ENCODE measurements around the gene TAS1R3.

The TAS1R3 gene

DNA sequence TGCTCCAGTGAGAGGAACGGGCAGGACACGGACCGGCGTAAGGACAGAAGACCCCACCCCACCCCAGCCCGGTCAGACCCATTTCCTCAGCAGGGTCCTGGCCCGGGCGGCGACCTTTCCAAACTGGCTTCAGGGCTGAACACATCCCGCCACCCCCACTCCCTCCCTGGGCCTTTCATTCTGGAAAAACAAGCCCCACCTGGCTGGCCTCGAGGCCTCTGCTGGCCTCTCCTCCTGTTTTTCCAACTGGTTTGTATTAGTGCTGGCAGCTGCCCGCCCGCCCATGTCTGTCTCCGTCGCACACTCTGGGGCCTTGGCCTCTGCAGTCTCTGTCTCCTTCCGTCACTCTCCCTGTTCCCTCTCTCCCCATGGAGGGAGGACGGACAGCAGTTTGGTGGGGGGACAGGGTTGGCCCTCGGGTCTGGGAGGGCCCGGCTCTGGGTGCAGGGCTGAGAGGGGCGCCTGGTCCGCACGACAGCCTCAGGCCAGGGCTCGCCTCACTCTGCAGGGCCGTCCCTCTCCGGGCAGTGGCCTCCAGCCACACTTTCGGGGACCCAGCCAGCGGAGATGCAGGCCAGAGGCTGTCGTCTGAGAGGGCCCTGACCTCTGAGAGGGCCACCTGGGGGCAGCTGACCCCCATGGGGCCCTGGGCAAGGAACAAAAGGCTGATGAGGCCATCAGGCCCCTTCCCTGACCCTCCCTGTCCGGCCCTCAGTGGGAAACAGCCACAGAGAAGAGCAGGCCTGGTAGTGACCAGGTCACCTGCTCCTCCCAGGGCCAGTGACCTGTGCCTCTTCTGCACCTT, 28.8 kb downstream of the TAS1R3 start:
- intact Hi-C loops (cut with DNase I) = no loop called here
- DNase-seq = peak in 1 of 10 donors; percentile 80

DNA sequence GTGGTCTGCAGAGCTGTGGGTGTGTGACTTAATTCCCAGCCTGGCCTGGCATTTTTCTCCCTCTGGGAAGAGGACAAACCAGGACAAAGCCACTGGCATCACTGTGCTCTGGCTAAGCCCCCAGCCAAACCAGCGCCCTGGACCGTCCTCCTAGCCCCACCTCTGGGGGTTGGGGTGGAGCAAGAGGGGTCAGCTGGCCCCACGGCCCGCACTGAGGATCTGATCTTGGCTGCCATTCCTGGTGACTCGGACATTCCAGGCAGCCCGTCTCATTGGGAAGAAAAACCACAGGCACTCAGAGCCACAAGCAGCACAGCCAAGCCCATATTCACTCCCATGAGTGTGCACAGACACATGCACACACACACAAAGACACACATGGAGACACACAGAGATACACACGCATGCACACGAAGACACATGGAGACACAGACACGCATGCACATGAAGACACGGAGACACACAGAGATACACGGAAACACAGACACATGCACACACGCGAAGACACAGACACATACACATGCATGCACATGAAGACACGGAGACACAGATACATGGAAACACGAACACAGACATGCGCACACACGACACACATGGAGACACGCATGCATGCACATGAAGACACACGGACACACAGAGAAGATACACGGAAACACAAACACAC, 29.6 kb downstream of the TAS1R3 start:
- intact Hi-C loops (cut with DNase I) = no loop called here
- DNase-seq = peak in 1 of 10 donors; percentile 86

DNA sequence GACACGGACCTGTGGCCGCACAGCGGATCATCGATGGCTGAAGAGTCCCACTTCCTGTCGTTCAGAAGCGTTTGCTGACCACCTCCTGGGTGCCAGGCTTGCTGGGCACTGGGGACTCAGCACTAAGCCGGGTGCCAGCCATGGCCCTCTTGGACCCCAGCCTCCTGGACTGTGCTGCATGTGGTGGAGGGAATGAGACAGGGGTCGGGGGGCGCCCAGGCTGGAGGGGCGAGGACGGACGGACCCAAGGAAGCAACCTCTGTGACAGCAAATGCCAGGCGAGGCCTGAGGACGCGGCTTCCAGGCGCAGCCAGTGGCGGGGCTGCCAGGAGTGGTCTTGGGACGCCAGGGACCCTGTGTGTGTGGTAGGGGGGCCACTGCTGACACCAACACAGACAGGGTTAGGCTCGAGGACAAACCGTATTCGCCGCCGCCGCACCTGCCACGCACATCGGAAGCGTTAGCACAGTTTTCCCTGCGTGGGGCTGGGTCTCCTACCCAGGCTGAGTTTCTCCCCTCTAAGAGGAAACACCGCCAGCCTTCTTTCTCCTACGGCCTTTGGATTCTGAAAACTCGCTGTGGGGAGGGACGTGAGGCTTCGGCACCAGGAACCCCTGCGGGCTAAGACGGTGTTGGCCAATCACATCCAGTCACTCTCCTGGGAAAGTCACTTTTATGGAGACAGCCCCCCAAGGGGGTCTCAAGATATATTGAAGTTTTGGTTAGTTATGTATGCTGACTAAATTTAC, 30.3 kb downstream of the TAS1R3 start:
- intact Hi-C loops (cut with DNase I) = no loop called here

GRCh38 chr1:1361982-1362423, 30.9 kb downstream of the TAS1R3 start:
- intact Hi-C loops (cut with DNase I) = no loop called here
- DNase-seq = peak in 1 of 10 donors; percentile 75

More for the DNA sequence above, 30.3 kb downstream of the TAS1R3 start:
- no peak for DNase-seq

GRCh38 chr1:1364266-1364665, 33.2 kb downstream of the TAS1R3 start:
- DNase-seq = peak in 1 of 10 donors; percentile 74
- intact Hi-C loops (cut with DNase I) = no loop called here

GRCh38 chr1:1365875-1366698, 35.0 kb downstream of the TAS1R3 start:
- no peak for DNase-seq
- intact Hi-C loops (cut with DNase I) = no loop called here

DNA sequence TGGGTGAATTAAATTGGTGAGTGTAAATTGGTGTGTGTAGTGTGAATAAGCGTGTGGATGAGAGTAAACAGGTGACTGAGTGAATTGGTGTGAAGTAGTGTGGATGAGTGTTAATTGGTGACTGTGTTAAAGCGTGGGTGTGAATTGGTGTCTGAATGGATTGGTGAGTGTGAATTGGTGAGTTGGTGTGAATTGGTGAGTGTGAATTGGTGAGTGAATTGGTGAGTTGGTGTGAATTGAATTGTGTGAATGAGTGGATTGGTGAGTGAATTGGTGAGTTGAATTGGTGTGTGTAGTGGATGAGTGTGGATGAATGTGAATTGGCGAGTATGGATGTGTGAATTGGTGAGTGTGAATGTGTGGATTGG, 35.6 kb downstream of the TAS1R3 start:
- no peak for DNase-seq
- intact Hi-C loops (cut with DNase I) = no loop called here

GRCh38 chr1:1367315-1367714, 36.2 kb downstream of the TAS1R3 start:
- intact Hi-C loops (cut with DNase I) = no loop called here
- DNase-seq = no peak

DNA sequence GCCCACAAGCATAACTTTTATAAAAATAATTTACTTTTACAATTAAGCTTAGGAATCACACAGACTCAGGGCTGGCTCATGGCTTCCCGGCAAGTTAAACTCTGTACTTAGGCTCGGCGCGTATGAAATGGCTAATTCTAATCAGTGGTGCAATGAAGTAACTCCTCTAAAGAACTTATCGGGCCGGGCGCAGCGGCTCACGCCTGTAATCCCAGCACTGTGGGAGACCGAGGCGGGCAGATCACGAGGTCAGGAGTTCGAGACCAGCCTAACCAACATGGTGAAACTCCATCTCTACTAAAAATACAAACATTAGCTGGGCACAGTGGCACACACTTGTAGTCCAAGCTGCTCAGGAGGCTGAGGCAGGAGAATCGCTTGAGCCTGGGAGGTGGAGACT, 39.0 kb downstream of the TAS1R3 start:
- intact Hi-C loops (cut with DNase I) = loop anchor here (10.0 kb wide), 1 partner anchor 245 kb away; no protein-coding TSS in a partner anchor
- DNase-seq = peak in 2 of 10 donors; percentile 19 to 28

DNA sequence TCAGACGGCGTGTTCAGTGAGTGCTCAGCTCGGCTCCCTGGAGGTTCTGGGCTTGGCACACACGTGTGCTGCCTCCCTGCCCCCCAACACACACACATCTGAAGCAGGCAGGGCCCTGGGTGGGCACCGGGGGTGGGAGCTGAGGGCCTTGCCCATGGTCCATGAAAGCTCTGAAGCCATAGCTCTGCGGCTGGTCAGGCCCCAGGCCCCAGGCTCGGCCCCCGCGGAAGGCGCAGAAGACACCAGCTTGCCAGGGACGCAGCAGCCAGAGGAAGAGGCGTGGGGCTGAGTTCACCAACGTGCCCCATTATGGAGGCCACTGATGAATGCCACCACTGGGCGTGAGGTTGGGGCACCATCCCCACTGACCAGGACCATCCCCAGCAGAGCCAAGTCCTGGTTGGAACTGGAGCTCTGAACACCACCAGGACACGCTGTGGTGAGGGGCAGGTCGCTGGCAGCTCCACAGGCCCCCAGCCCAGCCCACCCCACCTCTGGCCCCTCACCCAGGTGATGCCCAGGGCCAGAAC, 39.8 kb downstream of the TAS1R3 start:
- DNase-seq = peak in 2 of 10 donors; percentile 59 to 79
- intact Hi-C loops (cut with DNase I) = loop anchor here (10.0 kb wide), 1 partner anchor 246 kb away; no protein-coding TSS in a partner anchor

DNA sequence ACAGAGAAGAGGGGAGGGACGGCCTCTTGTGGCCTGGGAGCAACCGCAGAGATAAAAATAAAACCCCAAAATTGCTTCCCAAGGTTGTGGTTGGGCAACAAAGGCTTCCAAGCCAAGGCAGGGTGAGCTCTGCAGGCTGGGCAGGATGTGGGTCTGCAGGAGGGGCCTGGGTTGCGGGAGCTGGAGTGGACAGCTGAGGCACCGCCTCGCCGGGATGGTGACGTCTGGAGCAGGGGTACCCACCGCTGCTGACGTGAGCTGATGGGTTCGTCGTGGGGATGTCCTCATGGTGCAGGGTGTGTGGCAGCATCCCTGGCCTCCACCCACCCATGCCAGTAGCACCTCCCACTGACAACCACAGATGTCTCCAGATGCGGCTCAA, 40.3 kb downstream of the TAS1R3 start:
- intact Hi-C loops (cut with DNase I) = loop anchor here (10.0 kb wide), 1 partner anchor 247 kb away; no protein-coding TSS in a partner anchor
- peak in 3 of 10 donors; percentile 42 to 71 (median 48) for DNase-seq

GRCh38 chr1:1371746-1372711, 40.9 kb downstream of the TAS1R3 start:
- DNase-seq = peak in 8 of 10 donors; percentile 60 to 93 (median 68)
- intact Hi-C loops (cut with DNase I) = loop anchor here (10.0 kb wide), 1 partner anchor 247 kb away; no protein-coding TSS in a partner anchor

DNA sequence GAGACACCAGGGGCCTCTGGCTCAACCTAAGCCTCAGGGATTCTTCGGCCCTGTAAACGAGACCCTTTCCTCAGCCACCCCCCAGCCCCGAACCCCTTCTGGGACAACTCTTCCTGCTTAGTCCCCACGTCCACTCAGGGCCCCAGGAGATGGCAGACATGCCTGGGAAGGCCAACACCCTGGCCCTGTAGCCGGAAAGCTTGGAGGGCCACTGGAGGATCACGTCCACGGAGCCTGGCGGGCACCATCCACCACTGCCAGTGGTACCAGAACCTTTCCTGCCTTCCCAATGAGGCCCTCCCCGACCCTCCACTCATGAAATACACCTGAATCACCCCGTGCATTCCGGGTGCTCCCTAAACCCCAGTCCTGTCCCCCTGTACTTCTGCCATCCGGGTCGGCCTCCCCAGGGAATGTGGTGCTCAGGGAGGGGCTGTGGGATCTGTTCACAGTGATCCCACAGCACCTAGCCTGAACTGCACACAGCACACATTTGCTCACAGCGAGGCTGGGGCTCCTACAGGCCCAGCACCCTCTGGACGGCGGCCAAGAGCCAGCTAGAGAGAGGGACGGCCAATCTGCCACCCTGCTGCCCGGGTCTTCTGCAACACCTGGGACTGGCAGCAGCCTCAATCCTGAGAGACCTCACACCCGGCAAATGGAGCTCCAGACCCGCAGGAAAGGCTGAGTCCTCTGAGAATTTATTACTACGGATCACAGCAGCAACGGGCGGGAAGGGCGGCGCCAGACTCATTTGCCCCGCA, 42.2 kb downstream of the TAS1R3 start:
- DNase-seq = peak in 1 of 10 donors; percentile 76

DNA sequence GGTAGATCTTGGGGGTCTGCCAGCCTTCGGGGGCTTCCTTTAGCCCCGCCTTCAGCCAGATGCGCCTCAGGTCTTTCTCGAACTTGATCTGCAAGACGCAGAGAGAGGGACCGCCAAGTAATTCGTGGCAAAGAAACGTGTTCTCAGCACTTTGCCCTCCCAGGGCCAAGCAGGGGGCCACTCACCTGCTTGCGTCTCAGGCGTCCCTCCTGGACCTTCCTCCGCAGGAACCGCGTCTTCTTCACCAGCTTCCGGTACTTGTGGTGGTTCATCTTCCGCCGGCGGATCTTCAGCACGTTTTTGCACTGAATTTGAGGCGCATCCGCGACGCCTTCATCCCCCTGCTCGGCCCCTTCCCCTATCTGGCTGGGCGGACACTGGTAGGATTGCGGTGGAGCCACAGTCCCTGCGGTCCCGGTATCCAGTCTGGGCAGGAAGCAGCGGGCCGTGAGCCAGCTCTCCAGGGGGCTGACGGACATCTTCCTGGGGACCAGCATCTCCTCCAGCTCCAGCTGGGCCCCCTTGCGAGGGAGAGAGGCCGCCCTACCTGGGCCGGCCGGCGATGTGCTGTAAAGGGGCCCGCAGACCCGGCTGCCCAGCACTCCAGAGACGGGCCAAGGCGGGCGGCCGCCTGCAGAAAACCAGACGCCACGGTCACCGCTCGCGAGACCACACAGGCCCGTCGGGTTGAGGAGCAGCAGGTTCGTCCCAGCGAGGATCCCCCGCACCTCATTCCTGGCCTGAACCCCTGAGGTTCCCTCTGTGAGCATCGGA, 42.9 kb downstream of the TAS1R3 start:
- DNase-seq = peak in 1 of 10 donors; percentile 78
- intact Hi-C loops (cut with DNase I) = loop anchor here (2.0 to 10.0 kb wide), 2 partner anchors 33 to 249 kb away; partner anchors contain the start of gene MRPL20

More for the DNA sequence above, 42.2 kb downstream of the TAS1R3 start:
- intact Hi-C loops (cut with DNase I) = loop anchor here (10.0 kb wide), 1 partner anchor 248 kb away; no protein-coding TSS in a partner anchor

DNA sequence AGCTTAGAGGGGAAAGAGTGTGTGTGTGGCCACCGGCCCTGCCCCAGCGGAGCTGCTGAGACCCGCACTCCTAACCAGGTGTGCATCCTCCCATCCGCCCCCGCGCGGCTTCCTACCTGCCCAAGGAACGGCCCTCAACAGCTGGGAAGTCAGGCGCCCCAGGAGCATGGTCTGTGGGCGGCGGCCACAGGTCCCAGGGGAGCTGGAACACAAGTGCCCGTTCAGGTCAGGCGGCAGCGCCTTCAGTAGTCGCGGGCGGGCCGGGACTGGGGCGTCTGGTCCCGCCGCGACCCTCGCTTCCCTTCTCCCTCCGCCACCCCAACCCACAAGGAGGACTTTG, 43.5 kb downstream of the TAS1R3 start:
- intact Hi-C loops (cut with DNase I) = loop anchor here (2.0 to 10.0 kb wide), 2 partner anchors 32 to 250 kb away; partner anchors contain the start of gene MRPL20
- peak in 1 of 10 donors; percentile 85 for DNase-seq

DNA sequence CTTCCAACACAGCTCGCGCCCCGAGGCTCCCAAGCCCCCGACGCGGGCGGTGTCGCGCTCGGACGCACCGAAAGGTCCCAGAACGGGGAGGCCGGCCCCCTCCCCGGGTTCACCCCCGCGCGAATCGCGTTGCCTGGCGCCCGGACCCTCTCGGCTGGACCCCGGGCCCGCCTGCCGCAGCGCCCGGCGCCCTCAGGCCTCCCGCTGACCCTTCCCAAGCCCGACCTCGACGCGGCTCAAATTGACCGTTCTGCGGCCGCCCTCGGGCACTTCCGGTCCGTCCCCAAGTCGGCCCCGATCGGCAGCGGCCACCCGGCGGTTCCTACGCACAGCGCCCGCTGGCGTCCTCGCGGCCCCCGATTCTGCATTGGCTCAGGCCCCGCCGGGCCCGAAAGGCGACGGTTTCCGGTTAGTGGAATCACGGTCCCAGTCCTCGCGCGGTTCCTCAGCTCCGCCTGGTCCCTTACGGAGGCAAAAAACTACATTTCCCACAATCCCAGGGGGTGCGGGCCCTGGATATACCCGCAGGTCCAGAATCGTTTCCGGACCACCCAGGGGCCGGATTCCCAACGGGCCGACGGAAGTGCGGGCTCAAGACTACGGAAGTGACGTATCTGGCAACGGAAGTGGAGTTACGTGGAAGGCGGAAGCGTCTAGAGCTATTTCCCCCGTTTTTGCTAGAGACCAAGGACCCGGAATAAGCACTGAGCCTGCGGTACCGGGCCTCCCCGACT, 44.0 kb downstream of the TAS1R3 start, which contains the start of gene AURKAIP1:
Gene AURKAIP1 (minus strand): TSS at position 279 of the 734 bp plus-strand sequence. CDS start 451 bp downstream, outside the sequence.
- intact Hi-C loops (cut with DNase I) = loop anchor here (2.0 to 10.0 kb wide), 2 partner anchors 32 to 250 kb away; partner anchors contain the start of gene MRPL20
- DNase-seq = peak; percentile 95 to 100 (median 98)

All from posterior cingulate gyrus (tissue), 11 donors.